ENCODE data around the gene LRRC38.

GRCh38 chr1:13544221-13544556, 30.4 kb upstream of the LRRC38 start:
- TF ChIP-seq POLR2A (IDR thresholded peaks at IDR 0.05), result no peak
- TF ChIP-seq CTCF (IDR thresholded peaks at IDR 0.05), result peak in 1 of 6 experiments; percentile 22

All from adrenal gland (tissue), 5 donors.